Measurements from ENCODE around the gene RETREG3.
"Not testable (repeated sequence)": the region's sequence is repeated elsewhere in the genome, so short reads cannot be mapped to it uniquely, and the experiment has no call there.

The RETREG3 gene

GRCh38 chr17:42609814-42610801 lies 934 bp upstream of the RETREG3 start:
- Histone ChIP-seq H3K36me3 (ENCODE audit: insufficient read depth, low read length) (peaks cover 44% of the 10 kb centered on the region), H3K4me3 (ENCODE audit: low read depth in 1 of 2, low read length in 2 of 2) (peak overlapping the region; percentile 53 to 75), H3K4me2 (ENCODE audit: insufficient read depth, low read length) (peak overlapping the region; percentile 64), H4K20me1 (ENCODE audit: insufficient read depth, low read length) (peaks cover 13% of the 10 kb centered on the region), H3K4me1 (ENCODE audit: insufficient read depth, low read length) (peaks cover 35% of the 10 kb centered on the region), H3K79me2 (ENCODE audit: insufficient read depth, low read length) (peaks cover 52% of the 10 kb centered on the region), H3K9ac (ENCODE audit: low read depth, low read length) (peak overlapping the region; percentile 71), H3K27ac (ENCODE audit: low read length) (peak overlapping the region; percentile 87), H2AFZ (ENCODE audit: low read depth, low read length) (peak overlapping the region; percentile 81)
- ATAC-seq (ENCODE audit: insufficient read depth, low read depth); H3K9me3 ChIP-seq (ENCODE audit: insufficient read depth, low read length, severe bottlenecking); H3K27me3 ChIP-seq (ENCODE audit: insufficient read depth, low read length, poor library complexity): not testable (repeated sequence)
- DNase-seq, result peak; percentile 47
- TF ChIP-seq CTCF (IDR thresholded peaks at IDR 0.05; ENCODE audit: borderline replicate concordance, extremely low read depth, low read length, poor library complexity, severe bottlenecking), result peak; percentile 5

DNA sequence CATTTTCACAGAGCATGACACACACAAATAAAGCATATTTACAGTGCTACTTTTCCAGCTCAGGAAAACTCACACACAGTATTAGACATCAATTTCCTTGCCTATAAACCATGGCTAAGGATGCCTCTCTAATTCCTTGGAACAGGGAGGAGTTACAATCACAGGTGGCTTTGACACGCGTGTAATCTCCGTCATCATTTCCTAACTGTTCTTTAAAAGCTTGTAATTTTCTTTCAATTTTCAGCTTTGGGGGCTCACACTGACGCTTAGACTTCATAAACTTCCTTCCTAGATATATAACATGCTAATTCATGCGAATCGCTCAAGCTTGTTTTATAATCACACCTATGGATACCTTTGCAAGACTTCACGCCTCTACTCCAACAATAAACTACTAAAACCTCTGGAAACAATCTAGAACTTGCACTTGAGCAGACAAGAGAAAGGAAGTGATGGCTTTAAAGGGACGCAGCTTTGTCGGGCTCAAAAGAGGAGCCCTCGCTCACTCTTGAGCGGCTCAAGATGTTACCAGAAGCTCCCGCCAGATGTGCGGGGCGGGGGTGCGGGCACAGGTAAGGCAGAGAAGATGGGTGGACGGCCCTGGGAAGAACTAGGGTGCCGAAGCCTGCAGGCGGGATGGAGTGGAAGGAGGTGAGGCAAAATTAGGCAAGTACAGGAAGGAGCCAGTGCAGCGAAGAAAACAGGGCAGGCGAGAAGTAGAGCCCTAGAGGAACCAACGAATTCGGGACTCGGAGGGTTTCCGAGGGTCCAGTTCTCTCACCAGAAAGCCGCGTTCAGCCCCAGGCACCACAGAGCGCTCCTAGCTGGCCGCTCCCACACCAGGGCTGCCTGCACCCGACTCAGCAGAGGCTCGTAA lies 631 bp downstream of the RETREG3 start:
- Histone ChIP-seq H3K79me2 (ENCODE audit: insufficient read depth, low read length) (peaks cover 66% of the 10 kb centered on the region), H2AFZ (ENCODE audit: low read depth, low read length) (peak overlapping the region; percentile 79), H3K4me2 (ENCODE audit: insufficient read depth, low read length) (peak overlapping the region; percentile 71), H3K27me3 (ENCODE audit: insufficient read depth, low read length, poor library complexity) (no peaks in the 10 kb centered on the region), H3K4me3 (ENCODE audit: low read depth in 1 of 2, low read length in 2 of 2) (peak overlapping the region; percentile 75 to 89), H3K36me3 (ENCODE audit: insufficient read depth, low read length) (peaks cover 33% of the 10 kb centered on the region), H3K27ac (ENCODE audit: low read length) (peak overlapping the region; percentile 87), H4K20me1 (ENCODE audit: insufficient read depth, low read length) (peaks cover 13% of the 10 kb centered on the region), H3K9ac (ENCODE audit: low read depth, low read length) (peak overlapping the region; percentile 76), H3K9me3 (ENCODE audit: insufficient read depth, low read length, severe bottlenecking) (no peaks in the 10 kb centered on the region), H3K4me1 (ENCODE audit: insufficient read depth, low read length) (peaks cover 35% of the 10 kb centered on the region)
- TF ChIP-seq CTCF (IDR thresholded peaks at IDR 0.05; ENCODE audit: borderline replicate concordance, extremely low read depth, low read length, poor library complexity, severe bottlenecking) (no peak), EZH2 (IDR thresholded peaks at IDR 0.05; ENCODE audit: borderline replicate concordance, low read depth, low read length, severe bottlenecking) (no peak)
- peak; percentile 58 for ATAC-seq (ENCODE audit: insufficient read depth, low read depth)
- DNase-seq, result peak; percentile 31

- Histone ChIP-seq H3K36me3 (ENCODE audit: insufficient read depth, low read length) (peaks cover 33% of the 10 kb centered on the region), H4K20me1 (ENCODE audit: insufficient read depth, low read length) (peaks cover 18% of the 10 kb centered on the region), H3K79me2 (ENCODE audit: insufficient read depth, low read length) (peaks cover 74% of the 10 kb centered on the region), H3K4me3 (ENCODE audit: low read depth in 1 of 2, low read length in 2 of 2) (peak overlapping the region; percentile 75 to 89; a peak in 3 of 4 replicates), H3K27ac (ENCODE audit: low read length) (peak overlapping the region; percentile 87; the same call in 1 of the 2 replicates), H3K4me1 (ENCODE audit: insufficient read depth, low read length) (peaks cover 35% of the 10 kb centered on the region), H2AFZ (ENCODE audit: low read depth, low read length) (no peak overlapping the region), H3K4me2 (ENCODE audit: insufficient read depth, low read length) (peak overlapping the region; percentile 71), H3K27me3 (ENCODE audit: insufficient read depth, low read length, poor library complexity) (no peaks in the 10 kb centered on the region), H3K9me3 (ENCODE audit: insufficient read depth, low read length, severe bottlenecking) (no peaks in the 10 kb centered on the region), H3K9ac (ENCODE audit: low read depth, low read length) (peak overlapping the region; percentile 76)
- ATAC-seq (ENCODE audit: insufficient read depth, low read depth) (no peak), DNase-seq (no peak)
- TF ChIP-seq CTCF (IDR thresholded peaks at IDR 0.05; ENCODE audit: borderline replicate concordance, extremely low read depth, low read length, poor library complexity, severe bottlenecking) (no peak), EZH2 (IDR thresholded peaks at IDR 0.05; ENCODE audit: borderline replicate concordance, low read depth, low read length, severe bottlenecking) (no peak)
Observed at GRCh38 chr17:42607769-42608168, 1.4 kb downstream of the RETREG3 start.
